HG03378 (cell line): Measurements from ENCODE around the gene MRPL4.
"Not testable (repeated sequence)": the region's sequence is repeated elsewhere in the genome, so short reads cannot be mapped to it uniquely, and the experiment has no call there.

Source experiments
- ATAC-seq: cut with Tn5 transposase; IDR thresholded peaks from one replicate; pipeline ENCODE4 v1.9.1; 2021; ENCODE audit warnings: mild to moderate bottlenecking, moderate library complexity; ENCODE audit not compliant: unreplicated experiment

MRPL4 gene

DNA sequence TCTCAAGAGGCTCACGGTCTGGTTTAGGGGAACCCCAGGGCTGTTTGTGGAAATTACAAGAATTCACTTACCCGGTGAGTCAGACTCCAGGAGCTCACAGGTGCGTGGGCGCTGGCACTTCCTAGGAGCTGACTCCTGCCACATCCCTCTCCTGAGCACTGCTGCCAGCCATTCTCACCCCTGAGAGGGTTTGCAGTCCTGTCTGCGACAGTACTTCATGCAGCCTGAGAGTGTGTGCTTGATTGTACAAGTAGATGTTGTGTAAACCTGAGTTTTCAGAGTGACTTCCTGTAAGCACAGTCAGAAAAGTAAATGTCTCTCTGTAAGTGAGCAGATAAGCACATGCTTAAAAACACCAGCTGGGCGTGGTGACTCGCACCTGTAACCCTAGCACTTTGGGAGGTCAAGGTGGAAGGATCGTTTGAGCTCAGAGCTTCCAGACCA, 8.1 kb downstream of the MRPL4 start:
- no peak for ATAC-seq

DNA sequence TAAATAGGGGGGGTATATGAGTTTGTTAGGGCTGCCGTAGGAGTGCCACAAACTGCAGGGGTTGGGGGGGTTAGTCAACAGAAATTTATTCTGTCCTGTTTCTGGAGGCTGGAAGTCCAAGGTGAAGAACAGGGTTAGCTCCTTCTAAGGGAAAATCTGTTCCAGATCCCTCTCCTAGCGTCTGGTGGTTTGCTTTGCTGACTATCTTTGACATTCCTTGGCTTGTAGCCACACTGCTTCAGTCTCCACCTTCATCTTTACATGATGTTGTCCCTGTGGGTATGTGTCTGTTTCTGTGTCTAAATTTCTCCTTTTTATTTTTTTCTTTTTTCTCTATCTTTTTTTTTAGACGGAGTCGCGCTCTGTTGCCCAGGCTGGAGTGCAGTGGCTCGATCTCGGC, 10.8 kb downstream of the MRPL4 start:
- ATAC-seq = no peak

DNA sequence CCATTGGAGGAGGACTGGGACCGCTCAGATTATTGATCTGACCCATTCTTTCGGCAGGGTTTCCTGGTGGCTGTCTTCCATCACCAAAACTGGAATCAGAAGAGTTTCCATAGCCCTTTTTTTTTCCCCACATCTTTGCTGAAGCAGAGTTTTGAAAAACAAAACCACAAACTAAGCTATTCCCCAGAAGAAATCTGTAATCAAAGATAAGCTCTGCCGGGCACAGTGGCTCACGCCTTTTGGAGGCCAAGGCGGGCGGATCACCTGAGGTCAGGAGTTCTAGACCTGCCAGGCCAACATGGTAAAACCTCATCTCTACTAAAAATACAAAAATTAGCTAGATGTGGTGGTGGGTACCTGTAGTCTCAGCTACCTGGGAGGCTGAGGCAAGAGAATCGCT, 14.7 kb downstream of the MRPL4 start:
- ATAC-seq = no peak

DNA sequence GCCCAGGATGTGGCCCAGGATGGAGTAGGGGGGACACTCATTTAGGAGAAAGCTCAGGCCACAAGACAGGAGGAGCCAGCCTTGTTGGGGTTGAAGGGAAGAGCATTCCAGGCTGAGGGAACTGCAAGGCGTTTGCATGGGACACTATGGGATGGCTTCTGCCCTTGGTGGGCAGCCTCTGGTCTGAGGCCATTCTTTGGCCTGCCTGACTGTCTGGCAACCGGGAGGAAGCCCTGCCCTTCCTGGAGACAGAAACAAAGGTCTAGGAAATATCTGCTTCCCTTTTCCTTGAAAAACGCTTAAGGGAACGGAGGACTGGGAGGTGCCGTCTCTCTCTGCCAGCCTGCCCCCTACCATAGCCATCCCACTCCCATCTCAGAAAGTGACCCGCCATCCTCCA, 16.1 kb downstream of the MRPL4 start:
- no peak for ATAC-seq

DNA sequence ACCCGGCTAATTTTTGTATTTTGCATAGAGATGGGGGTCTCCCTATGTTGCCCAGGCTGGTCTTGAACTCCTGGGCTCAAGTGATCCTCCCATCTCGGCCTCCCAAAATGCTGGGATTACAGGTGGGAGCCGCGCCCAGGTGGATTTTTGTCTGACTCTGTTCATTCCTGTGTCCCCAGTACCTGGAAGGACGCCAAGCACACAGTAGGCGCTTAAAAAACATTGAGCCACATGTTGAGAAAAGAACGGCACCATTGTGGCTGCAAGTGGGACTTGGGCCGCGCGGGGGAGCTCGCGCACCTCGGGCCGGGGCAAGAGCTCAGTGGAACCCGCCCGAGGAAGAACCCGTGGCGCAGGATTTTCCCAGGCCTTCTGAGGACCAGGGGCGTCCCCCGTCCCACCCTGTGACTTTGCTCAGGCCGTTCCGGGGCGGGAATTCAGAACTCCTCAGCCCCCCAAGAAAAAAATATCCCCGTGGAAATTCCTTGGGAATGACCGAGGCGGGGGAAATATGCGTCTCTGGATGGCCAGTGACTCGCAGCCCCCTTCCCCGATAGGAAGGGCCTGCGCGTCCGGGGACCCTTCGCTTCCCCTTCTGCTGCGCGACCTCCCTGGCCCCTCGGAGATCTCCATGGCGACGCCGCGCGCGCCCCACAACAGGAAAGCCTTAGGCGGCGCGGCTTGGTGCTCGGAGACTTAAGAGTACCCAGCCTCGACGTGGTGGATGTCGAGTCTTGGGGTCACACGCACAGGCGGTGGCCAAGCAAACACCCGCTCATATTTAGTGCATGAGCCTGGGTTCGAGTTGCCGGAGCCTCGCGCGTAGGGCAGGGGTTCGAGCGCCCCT, 17.5 kb downstream of the MRPL4 start:
- no peak for ATAC-seq

DNA sequence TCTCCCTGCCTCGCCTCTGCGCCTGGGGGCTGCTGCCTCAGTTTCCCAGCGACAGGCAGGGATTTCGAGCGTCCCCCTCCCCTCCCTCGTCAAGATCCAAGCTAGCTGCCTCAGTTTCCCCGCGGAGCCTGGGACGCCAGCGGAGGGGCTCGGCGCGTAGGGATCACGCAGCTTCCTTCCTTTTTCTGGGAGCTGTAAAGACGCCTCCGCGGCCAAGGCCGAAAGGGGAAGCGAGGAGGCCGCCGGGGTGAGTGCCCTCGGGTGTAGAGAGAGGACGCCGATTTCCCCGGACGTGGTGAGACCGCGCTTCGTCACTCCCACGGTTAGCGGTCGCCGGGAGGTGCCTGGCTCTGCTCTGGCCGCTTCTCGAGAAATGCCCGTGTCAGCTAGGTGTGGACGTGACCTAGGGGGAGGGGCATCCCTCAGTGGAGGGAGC, 18.2 kb downstream of the MRPL4 start:
- peak; percentile 33 for ATAC-seq

DNA sequence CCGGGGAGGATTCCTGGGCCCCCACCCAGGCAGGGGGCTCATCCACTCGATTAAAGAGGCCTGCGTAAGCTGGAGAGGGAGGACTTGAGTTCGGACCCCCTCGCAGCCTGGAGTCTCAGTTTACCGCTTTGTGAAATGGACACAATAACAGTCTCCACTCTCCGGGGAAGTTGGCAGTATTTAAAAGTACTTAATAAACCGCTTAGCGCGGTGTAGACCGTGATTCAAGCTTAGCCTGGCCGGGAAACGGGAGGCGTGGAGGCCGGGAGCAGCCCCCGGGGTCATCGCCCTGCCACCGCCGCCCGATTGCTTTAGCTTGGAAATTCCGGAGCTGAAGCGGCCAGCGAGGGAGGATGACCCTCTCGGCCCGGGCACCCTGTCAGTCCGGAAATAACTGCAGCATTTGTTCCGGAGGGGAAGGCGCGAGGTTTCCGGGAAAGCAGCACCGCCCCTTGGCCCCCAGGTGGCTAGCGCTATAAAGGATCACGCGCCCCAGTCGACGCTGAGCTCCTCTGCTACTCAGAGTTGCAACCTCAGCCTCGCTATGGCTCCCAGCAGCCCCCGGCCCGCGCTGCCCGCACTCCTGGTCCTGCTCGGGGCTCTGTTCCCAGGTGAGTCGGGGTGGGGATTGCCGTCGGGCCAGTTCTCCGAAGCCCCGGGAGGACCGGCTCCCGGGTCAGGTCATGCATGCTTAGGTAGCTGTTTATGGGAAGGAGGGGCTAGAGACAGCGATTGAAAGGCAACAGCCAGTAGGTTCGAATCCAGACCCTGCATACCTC, 18.8 kb downstream of the MRPL4 start, which contains the start of gene ICAM1:
TSS of gene ICAM1 (plus strand) at position 505 of the 779 bp plus-strand sequence. CDS start at position 545, 40 bp downstream.
- peak; percentile 37 for ATAC-seq

DNA sequence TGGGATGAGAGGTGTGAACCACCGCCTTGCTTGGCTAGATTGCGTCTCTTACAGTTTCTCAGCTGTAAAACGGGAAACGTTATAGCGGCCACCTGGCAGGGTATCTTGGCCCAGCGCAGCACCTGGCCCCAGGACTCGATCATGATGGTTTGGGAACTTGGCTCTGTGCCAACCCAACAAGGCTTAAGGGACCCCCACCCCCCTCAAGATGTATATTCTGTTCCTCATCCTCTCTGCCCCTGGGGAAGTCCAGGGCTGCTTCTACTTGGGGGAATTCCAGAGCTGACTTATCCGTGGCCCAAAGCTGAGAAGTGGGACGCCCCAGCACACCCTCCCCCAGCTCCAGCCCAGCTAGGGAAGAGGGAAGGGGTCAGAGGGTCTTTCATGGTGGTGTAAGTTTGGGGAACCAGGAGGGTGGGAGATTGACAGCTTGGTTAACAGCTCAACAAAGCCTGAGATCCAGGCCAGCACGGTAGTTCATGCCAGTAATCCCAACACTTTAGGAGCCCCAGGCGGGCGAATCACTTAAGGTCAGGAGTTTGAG, 19.6 kb downstream of the MRPL4 start:
- no peak for ATAC-seq

DNA sequence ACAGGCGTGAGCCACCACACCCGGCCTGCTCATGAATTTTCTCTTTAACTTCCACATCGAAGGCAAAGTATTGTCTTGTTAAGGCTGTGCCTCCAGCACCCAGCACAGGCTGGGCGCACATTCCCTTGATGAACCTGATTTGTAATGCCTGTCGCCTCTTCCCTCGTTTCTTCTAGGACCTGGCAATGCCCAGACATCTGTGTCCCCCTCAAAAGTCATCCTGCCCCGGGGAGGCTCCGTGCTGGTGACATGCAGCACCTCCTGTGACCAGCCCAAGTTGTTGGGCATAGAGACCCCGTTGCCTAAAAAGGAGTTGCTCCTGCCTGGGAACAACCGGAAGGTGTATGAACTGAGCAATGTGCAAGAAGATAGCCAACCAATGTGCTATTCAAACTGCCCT, 22.6 kb downstream of the MRPL4 start:
- no peak for ATAC-seq

DNA sequence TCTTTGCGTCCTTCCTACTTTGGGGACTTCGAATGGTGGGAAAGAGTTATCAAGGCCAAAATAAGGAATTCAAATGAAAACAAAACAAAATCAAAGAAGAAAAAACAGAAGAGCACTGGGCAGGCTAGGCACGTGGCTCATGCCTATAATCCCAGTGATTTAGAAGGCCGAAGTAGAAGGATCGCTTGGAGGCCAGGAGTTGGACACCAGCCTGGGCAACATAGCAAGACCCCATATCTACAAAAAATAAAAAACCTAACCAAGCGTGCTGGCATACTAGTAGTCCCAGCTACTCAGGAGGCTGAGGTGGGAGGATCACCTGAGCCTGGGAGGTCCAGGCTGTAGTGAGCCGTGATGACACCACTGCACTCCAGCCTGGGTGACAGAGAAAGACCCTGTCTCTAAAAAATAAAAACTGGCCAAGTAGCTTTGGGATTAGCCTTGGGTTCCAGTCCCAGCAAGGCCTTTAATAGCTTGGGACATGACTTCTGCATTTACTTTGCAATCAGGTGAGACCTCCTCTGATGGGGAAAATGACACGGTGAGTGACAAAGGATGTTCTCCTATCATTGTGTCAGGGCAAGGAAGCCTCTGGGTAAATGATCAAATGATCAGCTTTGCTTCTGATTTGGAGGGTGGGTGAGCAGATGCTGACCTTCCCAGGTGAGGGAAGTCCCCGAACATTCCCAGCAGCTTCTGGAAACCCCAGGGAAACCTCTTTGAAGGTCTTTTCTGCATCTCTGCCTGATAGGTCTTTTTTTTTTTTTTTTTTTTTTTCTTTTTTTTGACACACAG, 26.0 kb downstream of the MRPL4 start:
- no peak for ATAC-seq

DNA sequence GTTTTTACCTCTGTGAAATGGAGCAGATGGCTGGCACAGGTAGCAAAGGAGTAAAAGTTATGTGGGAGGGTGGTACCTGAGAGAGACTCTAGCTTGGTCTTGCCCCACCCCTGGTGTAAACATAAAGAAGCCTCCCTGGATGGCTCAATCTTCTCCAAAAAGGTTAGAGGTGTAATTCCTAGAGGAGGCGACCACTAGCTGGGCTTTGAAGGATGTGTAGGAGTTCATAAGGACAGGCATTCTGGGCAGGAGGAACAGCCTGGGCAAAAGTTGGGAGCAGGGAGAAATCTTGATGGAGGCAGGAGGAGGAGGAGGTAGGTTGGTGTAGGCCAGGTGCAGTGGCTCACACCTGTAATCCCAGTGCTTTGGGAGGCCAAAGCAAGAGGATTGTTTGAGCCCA, 26.9 kb downstream of the MRPL4 start:
- ATAC-seq = no peak

DNA sequence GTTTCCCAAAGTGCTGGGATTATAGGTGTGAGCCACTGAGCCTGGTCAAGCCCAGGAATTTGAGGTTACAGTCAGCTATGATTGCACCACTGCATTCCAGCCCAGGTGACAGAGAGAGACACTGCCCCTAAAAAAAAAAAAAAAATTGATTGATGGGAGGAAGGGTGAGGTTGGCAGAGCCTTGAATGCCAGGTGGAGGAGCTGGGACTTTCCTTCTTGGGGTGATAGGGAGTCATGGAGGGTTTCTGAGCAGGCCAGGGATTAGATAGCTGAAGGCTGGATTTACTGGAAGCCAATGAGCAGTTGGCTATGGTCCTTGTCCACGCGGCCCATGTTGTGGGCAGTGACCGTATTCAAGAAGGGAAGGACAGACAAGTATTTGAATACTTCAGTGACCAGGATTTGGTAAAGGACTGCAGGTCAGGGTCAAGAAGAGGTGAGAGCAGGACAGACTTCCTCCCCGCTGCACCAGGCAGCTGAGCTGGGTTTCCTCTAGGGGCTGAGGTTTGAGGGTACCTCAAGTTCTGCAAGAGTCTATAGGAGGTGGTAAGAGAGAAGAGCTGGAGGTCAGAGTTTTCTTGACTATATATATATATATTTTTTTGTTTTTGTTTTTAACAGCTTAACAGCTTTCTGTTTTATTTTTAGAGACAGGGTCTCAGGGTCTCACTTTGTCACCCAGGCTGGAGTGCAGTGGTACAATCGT, 27.9 kb downstream of the MRPL4 start:
- ATAC-seq = no peak

DNA sequence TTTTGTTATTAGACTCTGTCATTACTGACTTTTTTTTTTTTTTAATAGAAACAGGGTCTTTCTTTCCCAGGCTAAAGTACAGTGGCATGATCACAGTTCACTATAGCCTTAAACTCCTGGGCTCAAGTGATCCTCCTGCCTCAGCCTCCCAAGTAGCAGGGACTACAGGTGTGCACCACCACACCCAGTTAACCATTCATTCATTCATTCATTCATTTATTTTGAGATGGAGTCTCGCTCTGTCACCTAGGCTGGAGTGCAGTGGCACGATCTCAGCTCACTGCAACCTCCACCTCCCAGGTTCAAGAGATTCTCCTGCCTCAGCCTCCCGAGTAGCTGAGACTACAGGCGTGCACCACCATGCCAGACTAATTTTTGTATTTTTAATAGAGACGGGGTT, 30.0 kb downstream of the MRPL4 start:
- not testable (repeated sequence) for ATAC-seq

DNA sequence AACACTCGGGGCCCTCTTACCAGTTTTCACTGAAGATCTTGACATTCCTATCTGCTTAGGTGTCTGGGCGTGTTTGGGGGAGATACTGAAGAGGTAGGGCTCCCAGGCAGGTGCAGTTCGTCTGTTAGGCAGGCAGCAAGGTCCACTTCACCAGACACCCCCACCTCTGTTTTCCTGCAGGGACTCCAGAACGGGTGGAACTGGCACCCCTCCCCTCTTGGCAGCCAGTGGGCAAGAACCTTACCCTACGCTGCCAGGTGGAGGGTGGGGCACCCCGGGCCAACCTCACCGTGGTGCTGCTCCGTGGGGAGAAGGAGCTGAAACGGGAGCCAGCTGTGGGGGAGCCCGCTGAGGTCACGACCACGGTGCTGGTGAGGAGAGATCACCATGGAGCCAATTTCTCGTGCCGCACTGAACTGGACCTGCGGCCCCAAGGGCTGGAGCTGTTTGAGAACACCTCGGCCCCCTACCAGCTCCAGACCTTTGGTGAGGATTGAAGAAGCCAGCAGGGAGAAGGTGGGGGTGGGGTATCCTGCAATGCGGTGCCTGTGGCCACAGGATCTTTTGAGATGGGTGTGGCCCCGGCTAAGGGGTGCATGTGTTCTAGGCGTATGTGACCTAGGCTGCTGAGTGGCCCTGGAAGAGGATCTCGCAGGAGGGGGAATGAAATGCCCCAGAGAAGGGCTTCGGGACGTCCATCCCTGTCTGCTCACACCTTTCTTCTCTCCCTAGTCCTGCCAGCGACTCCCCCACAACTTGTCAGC, 31.5 kb downstream of the MRPL4 start:
- ATAC-seq = no peak

DNA sequence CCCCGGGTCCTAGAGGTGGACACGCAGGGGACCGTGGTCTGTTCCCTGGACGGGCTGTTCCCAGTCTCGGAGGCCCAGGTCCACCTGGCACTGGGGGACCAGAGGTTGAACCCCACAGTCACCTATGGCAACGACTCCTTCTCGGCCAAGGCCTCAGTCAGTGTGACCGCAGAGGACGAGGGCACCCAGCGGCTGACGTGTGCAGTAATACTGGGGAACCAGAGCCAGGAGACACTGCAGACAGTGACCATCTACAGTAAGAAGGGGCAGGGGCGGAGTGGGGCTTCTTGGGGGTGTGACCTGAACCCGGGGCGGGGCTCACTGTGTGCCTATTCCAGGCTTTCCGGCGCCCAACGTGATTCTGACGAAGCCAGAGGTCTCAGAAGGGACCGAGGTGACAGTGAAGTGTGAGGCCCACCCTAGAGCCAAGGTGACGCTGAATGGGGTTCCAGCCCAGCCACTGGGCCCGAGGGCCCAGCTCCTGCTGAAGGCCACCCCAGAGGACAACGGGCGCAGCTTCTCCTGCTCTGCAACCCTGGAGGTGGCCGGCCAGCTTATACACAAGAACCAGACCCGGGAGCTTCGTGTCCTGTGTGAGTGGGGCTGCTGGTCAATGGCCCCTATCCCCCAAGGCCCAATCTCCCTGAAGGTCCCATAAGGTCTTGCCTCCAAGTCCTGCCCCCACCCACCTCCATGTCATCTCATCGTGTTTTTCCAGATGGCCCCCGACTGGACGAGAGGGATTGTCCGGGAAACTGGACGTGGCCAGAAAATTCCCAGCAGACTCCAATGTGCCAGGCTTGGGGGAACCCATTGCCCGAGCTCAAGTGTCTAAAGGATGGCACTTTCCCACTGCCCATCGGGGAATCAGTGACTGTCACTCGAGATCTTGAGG, 32.3 kb downstream of the MRPL4 start:
- no peak for ATAC-seq

DNA sequence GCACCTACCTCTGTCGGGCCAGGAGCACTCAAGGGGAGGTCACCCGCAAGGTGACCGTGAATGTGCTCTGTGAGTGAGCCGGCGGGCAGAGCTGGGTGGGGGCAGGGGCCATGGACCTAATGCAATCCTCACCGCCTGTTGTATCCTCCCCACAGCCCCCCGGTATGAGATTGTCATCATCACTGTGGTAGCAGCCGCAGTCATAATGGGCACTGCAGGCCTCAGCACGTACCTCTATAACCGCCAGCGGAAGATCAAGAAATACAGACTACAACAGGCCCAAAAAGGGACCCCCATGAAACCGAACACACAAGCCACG, 32.9 kb downstream of the MRPL4 start:
- no peak for ATAC-seq

DNA sequence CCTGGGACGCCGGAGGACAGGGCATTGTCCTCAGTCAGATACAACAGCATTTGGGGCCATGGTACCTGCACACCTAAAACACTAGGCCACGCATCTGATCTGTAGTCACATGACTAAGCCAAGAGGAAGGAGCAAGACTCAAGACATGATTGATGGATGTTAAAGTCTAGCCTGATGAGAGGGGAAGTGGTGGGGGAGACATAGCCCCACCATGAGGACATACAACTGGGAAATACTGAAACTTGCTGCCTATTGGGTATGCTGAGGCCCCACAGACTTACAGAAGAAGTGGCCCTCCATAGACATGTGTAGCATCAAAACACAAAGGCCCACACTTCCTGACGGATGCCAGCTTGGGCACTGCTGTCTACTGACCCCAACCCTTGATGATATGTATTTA, 33.4 kb downstream of the MRPL4 start:
- ATAC-seq = no peak

DNA sequence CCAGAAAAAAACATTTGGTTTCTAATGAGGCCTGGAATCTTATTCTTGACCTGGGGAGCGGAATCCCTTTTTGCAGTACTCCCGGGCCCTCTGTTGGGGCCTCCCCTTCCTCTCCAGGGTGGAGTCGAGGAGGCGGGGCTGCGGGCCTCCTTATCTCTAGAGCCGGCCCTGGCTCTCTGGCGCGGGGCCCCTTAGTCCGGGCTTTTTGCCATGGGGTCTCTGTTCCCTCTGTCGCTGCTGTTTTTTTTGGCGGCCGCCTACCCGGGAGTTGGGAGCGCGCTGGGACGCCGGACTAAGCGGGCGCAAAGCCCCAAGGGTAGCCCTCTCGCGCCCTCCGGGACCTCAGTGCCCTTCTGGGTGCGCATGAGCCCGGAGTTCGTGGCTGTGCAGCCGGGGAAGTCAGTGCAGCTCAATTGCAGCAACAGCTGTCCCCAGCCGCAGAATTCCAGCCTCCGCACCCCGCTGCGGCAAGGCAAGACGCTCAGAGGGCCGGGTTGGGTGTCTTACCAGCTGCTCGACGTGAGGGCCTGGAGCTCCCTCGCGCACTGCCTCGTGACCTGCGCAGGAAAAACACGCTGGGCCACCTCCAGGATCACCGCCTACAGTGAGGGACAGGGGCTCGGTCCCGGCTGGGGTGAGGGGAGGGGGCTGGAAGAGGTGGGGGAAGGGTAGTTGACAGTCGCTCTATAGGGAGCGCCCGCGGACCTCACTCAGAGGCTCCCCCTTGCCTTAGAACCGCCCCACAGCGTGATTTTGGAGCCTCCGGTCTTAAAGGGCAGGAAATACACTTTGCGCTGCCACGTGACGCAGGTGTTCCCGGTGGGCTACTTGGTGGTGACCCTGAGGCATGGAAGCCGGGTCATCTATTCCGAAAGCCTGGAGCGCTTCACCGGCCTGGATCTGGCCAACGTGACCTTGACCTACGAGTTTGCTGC, 35.1 kb downstream of the MRPL4 start, which contains the start of gene ICAM4:
TSS of gene ICAM4 (plus strand) at position 153 of the 935 bp plus-strand sequence. CDS start at position 211, 58 bp downstream.
- ATAC-seq = no peak
